ENCODE results near the gene WRNIP1. TPM values are rescaled to one million over a fixed set of nuclear protein-coding genes. Genes with fewer than 3 reads are reported as not detected.

The WRNIP1 gene
- total and polyA plus RNA-seq, 9 of the 15 experiments (the other 6 are each of a cell fraction or from before 2014, with no cell fraction given) = 13.2 to 63.6 (median 48.6) TPM

DNA sequence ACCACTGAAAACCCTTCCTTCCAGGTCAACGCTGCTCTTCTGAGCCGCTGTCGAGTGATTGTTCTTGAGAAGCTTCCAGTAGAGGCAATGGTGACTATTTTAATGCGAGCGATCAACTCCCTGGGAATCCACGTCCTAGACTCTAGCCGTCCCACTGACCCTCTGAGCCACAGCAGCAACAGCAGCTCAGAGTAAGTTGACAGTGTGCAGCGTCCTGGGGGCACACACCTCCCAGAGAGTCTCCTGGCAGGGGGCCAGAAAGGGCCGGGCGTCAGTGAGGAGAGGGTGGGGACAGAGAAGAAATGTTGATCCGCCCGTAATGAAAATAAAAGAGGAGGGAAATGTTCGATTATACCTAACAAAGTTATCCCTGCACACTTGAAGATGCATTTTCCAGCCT, 5.0 kb downstream of the WRNIP1 start (continued):
- TF ChIP-seq, protein P1, sequence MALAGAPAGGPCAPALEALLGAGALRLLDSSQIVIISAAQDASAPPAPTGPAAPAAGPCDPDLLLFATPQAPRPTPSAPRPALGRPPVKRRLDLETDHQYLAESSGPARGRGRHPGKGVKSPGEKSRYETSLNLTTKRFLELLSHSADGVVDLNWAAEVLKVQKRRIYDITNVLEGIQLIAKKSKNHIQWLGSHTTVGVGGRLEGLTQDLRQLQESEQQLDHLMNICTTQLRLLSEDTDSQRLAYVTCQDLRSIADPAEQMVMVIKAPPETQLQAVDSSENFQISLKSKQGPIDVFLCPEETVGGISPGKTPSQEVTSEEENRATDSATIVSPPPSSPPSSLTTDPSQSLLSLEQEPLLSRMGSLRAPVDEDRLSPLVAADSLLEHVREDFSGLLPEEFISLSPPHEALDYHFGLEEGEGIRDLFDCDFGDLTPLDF (CRISPR knock-in tag; IDR thresholded peaks at IDR 0.05) = peak; percentile 60; the same call in 1 of the 2 replicates
- TF ChIP-seq NCOR1 (IDR thresholded peaks at IDR 0.05) (no peak), FIP1L1 (IDR thresholded peaks at IDR 0.05; ENCODE audit: low read depth, low read length, poor library complexity, severe bottlenecking) (no peak), SMAD3 (CRISPR knock-in tag; conservative IDR thresholded peaks at IDR 0.05) (no peak), SMARCA4 (IDR thresholded peaks at IDR 0.05) (0 out of 2 replicates have a peak, but pooled peaks have one; percentile 13), TRIM24 (IDR thresholded peaks at IDR 0.05) (no peak), RCOR1 (IDR thresholded peaks at IDR 0.05; ENCODE audit: borderline replicate concordance in 1 of 2, low read depth in 2 of 2, low read length in 2 of 2) (0 out of 4 replicates have a peak, but pooled peaks of 1 of the 2 experiments have one; percentile 30), ZNF124 (CRISPR knock-in tag; IDR thresholded peaks at IDR 0.05) (no peak), NR2C1 (IDR thresholded peaks at IDR 0.05) (no peak), NR2C1 (tag; IDR thresholded peaks at IDR 0.05) (no peak), HDAC1 (IDR thresholded peaks at IDR 0.05) (peak in 1 of 2 experiments; percentile 51; a peak in 1 of 4 replicates), NFIX (CRISPR knock-in tag; IDR thresholded peaks at IDR 0.05; ENCODE audit: low read depth) (peak; percentile 92), MECOM (CRISPR knock-in tag; IDR thresholded peaks at IDR 0.05) (no peak)
- TF ChIP-seq, protein P2, sequence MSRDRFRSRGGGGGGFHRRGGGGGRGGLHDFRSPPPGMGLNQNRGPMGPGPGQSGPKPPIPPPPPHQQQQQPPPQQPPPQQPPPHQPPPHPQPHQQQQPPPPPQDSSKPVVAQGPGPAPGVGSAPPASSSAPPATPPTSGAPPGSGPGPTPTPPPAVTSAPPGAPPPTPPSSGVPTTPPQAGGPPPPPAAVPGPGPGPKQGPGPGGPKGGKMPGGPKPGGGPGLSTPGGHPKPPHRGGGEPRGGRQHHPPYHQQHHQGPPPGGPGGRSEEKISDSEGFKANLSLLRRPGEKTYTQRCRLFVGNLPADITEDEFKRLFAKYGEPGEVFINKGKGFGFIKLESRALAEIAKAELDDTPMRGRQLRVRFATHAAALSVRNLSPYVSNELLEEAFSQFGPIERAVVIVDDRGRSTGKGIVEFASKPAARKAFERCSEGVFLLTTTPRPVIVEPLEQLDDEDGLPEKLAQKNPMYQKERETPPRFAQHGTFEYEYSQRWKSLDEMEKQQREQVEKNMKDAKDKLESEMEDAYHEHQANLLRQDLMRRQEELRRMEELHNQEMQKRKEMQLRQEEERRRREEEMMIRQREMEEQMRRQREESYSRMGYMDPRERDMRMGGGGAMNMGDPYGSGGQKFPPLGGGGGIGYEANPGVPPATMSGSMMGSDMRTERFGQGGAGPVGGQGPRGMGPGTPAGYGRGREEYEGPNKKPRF (IDR thresholded peaks at IDR 0.05; ENCODE audit: low read depth, low read length) = no peak
- TF ChIP-seq, protein P3, sequence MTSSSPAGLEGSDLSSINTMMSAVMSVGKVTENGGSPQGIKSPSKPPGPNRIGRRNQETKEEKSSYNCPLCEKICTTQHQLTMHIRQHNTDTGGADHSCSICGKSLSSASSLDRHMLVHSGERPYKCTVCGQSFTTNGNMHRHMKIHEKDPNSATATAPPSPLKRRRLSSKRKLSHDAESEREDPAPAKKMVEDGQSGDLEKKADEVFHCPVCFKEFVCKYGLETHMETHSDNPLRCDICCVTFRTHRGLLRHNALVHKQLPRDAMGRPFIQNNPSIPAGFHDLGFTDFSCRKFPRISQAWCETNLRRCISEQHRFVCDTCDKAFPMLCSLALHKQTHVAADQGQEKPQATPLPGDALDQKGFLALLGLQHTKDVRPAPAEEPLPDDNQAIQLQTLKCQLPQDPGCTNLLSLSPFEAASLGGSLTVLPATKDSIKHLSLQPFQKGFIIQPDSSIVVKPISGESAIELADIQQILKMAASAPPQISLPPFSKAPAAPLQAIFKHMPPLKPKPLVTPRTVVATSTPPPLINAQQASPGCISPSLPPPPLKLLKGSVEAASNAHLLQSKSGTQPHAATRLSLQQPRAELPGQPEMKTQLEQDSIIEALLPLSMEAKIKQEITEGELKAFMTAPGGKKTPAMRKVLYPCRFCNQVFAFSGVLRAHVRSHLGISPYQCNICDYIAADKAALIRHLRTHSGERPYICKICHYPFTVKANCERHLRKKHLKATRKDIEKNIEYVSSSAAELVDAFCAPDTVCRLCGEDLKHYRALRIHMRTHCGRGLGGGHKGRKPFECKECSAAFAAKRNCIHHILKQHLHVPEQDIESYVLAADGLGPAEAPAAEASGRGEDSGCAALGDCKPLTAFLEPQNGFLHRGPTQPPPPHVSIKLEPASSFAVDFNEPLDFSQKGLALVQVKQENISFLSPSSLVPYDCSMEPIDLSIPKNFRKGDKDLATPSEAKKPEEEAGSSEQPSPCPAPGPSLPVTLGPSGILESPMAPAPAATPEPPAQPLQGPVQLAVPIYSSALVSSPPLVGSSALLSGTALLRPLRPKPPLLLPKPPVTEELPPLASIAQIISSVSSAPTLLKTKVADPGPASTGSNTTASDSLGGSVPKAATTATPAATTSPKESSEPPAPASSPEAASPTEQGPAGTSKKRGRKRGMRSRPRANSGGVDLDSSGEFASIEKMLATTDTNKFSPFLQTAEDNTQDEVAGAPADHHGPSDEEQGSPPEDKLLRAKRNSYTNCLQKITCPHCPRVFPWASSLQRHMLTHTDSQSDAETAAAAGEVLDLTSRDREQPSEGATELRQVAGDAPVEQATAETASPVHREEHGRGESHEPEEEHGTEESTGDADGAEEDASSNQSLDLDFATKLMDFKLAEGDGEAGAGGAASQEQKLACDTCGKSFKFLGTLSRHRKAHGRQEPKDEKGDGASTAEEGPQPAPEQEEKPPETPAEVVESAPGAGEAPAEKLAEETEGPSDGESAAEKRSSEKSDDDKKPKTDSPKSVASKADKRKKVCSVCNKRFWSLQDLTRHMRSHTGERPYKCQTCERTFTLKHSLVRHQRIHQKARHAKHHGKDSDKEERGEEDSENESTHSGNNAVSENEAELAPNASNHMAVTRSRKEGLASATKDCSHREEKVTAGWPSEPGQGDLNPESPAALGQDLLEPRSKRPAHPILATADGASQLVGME (CRISPR knock-in tag; IDR thresholded peaks at IDR 0.05) = no peak
- TF ChIP-seq, protein P4, sequence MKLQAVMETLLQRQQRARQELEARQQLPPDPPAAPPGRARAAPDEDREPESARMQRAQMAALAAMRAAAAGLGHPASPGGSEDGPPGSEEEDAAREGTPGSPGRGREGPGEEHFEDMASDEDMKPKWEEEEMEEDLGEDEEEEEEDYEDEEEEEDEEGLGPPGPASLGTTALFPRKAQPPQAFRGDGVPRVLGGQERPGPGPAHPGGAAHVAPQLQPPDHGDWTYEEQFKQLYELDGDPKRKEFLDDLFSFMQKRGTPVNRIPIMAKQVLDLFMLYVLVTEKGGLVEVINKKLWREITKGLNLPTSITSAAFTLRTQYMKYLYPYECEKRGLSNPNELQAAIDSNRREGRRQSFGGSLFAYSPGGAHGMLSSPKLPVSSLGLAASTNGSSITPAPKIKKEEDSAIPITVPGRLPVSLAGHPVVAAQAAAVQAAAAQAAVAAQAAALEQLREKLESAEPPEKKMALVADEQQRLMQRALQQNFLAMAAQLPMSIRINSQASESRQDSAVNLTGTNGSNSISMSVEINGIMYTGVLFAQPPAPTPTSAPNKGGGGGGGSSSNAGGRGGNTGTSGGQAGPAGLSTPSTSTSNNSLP (IDR thresholded peaks at IDR 0.05; ENCODE audit: borderline replicate concordance, low read depth, low read length) = no peak
- TF ChIP-seq, protein P5, sequence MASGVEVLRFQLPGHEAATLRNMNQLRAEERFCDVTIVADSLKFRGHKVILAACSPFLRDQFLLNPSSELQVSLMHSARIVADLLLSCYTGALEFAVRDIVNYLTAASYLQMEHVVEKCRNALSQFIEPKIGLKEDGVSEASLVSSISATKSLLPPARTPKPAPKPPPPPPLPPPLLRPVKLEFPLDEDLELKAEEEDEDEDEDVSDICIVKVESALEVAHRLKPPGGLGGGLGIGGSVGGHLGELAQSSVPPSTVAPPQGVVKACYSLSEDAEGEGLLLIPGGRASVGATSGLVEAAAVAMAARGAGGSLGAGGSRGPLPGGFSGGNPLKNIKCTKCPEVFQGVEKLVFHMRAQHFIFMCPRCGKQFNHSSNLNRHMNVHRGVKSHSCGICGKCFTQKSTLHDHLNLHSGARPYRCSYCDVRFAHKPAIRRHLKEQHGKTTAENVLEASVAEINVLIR (CRISPR knock-in tag; IDR thresholded peaks at IDR 0.05) = no peak
